Epithelial cell of prostate (primary cell): Measurements from ENCODE around the gene TOMM40.
"Not testable (repeated sequence)": the region's sequence is repeated elsewhere in the genome, so short reads cannot be mapped to it uniquely, and the experiment has no call there.

Source experiments
- DNase-seq: peaks from one replicate; pipeline ENCODE4 v3.0.0-alpha.2; 2011; ENCODE audit warnings: low read depth, low spot score
- H3K27ac ChIP-seq: fragments of 450-650 bp; 2 replicates; pipeline ENCODE4 v1.5.1; 2017; ENCODE audit warnings: mild to moderate bottlenecking

Gene TOMM40

DNA sequence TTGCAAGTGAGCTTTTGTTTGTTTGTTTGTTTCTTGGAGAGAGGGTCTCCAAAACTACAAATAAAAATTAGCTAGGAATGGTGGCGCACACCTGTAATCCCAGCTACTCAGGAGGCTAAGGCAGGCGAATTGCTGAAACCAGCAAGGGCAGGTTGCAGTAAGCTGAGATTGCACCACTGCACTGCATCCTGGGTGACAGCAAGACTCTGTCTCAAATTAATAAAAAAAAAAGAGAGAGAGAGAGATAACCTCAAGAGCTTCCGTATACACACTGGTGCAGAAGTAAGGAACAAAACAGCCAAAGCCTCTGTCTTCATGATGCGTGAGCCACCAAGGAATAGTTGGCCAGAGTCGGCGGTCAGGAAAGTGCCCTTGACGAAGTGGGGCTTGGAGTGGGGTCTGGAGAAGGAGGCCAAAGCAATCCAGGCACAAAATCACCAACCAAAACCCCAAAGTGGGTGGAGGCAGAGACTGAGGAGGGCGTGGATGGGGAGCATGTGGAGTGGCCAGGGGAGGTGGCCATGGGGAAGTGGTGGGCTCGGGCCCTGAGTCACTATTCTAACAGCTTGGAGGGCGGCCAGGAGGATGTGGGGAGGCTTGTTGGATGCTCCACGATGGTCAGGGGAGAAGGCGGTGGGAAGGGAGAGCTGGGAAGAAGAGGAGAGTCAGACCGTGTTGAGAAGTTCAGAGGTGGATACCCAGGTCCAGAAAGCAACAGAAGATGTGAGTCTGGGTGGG lies 21.2 kb upstream of the TOMM40 start:
- no peak overlapping the region for H3K27ac ChIP-seq
- no peak for DNase-seq

DNA sequence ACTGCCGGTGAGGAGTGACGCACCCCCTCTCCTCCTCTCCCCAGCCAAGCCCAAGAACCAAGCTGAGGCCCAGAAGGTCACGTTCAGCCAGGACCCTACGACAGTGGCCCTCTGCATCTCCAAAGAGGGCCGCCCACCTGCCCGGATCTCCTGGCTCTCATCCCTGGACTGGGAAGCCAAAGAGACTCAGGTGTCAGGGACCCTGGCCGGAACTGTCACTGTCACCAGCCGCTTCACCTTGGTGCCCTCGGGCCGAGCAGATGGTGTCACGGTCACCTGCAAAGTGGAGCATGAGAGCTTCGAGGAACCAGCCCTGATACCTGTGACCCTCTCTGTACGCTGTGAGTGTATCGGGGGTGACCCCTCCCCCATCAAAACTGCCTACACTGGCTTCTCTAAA lies 19.2 kb upstream of the TOMM40 start:
- no peak overlapping the region for H3K27ac ChIP-seq
- no peak for DNase-seq

GRCh38 chr19:44872661-44873060 lies 18.4 kb upstream of the TOMM40 start:
- DNase-seq, result no peak
- H3K27ac ChIP-seq, result no peak overlapping the region

DNA sequence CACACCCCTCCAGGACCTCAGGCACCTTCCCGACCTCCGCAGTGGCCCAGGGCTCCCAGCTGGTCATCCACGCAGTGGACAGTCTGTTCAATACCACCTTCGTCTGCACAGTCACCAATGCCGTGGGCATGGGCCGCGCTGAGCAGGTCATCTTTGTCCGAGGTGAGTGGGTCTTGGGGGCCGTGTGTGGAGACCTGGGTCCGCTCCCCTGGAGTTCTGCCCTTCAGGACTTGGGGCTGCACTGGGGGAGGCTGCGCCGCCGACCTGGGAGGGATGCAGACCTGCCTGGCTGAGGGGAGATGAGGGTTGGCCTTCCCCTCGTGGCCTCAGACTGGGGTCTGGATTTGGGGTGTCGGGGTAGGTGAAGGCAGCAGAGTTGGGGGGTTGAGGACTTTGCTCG lies 16.7 kb upstream of the TOMM40 start:
- no peak overlapping the region for H3K27ac ChIP-seq
- DNase-seq, result no peak

GRCh38 chr19:44875666-44876451 lies 15.2 kb upstream of the TOMM40 start:
- H3K27ac ChIP-seq, result peak overlapping the region; percentile 63
- peak; percentile 33 for DNase-seq

- H3K27ac ChIP-seq, result peak overlapping the region; percentile 63
Measured at GRCh38 chr19:44876930-44877535, 14.0 kb upstream of the TOMM40 start.

DNA sequence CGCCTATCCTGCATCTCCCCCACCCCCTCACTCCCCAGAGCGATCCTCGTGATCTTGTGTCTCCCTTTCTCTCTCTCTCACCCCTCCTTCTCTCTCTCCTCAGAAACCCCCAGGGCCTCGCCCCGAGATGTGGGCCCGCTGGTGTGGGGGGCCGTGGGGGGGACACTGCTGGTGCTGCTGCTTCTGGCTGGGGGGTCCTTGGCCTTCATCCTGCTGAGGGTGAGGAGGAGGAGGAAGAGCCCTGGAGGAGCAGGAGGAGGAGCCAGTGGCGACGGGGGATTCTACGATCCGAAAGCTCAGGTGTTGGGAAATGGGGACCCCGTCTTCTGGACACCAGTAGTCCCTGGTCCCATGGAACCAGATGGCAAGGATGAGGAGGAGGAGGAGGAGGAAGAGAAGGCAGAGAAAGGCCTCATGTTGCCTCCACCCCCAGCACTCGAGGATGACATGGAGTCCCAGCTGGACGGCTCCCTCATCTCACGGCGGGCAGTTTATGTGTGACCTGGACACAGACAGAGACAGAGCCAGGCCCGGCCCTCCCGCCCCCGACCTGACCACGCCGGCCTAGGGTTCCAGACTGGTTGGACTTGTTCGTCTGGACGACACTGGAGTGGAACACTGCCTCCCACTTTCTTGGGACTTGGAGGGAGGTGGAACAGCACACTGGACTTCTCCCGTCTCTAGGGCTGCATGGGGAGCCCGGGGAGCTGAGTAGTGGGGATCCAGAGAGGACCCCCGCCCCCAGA lies 12.8 kb upstream of the TOMM40 start:
- DNase-seq, result no peak
- H3K27ac ChIP-seq, result no peak overlapping the region

More at GRCh38 chr19:44876930-44877535, 14.0 kb upstream of the TOMM40 start:
- DNase-seq, result no peak

DNA sequence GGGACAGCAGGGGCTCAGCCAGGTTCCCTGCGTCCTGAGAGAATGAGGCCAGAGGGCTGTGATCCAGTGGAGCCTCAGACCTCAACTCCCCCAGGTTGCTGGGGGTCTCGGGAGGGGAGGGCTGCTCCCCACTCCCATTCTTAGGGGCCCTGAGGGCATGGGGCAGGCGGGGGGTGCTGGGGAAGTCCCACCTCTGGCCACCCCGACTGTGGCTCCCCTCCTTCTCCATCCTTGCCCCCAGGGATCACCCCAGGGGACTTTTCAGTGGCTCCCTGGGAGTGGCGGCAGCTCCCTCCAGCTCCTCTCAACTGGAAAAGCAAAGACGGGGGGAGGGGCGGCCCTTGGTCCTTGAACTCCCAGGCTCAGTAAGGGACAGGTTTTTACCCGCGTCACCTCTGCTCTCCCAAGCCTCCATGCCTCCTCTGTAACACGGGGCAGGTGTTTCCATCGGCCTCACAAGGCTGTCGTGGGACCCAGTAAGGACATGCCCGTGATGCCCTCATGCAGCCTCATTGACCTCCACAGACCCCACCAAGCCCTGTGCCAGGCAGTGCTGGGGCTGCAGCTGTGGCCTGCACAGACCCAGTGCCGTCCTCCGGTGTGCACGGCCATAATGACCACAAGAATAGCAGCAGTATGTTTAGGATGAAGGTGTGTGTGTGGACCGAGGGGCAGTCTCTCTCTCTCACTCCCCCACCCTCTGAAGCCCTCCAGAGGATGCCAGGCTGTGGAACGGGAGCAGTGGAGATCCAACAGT lies 11.6 kb upstream of the TOMM40 start:
- no peak for DNase-seq
- no peak overlapping the region for H3K27ac ChIP-seq

DNA sequence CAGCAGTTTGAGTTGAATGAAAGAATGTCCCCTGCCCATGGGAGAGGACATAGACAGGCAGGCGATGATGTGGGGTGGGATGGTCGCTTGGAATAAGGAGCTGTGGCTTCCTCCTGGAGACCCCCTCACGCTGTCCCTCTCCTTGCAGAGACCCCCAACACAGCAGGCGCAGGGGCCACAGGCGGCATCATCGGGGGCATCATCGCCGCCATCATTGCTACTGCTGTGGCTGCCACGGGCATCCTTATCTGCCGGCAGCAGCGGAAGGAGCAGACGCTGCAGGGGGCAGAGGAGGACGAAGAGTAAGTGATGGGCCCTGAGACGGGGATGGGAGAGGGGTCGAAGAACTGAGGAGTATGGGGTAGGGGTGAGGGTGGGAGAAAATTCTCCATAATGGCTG lies 9.0 kb upstream of the TOMM40 start:
- no peak overlapping the region for H3K27ac ChIP-seq
- DNase-seq, result no peak

GRCh38 chr19:44882619-44883397 lies 8.2 kb upstream of the TOMM40 start:
- not testable (repeated sequence) for DNase-seq, H3K27ac ChIP-seq

DNA sequence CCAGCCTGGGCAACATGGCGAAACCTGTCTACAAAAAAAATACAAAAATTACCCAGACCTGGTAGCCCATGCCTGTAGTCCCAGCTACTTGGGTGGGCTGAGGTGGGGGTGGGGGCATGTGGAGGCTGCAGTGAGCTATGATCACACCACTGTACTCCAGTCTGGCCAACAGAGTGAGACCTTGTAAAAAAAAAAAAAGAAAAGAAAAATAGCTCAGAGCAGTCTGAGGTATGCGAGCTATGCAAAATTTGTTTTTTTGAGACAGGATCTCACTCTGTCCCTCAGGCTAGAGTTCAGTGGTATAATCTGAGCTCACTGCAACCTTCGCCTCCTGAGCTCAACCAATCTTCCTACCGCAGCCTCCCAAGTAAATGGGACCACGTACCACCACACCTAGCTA lies 7.1 kb upstream of the TOMM40 start:
- H3K27ac ChIP-seq, result no peak overlapping the region
- DNase-seq, result no peak

DNA sequence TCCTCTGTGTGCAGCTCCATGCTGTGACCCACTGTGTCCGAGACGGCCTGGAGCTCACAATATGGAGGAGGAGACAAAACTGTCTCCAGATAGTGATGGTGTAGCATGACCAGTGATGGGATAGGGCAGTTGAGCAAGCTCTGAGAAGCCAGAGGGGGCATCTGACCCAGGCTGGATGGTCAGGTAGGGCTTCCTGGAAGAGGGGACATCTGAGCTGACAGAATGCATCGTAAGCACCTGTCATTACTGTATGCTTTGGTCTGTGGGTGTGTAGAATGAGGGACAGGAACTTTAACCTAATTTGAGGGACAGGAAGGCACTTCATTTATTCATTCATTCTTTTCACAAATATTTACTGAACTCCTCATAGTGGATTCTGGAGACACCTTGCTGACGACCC lies 6.5 kb upstream of the TOMM40 start:
- DNase-seq, result no peak
- H3K27ac ChIP-seq, result no peak overlapping the region

DNA sequence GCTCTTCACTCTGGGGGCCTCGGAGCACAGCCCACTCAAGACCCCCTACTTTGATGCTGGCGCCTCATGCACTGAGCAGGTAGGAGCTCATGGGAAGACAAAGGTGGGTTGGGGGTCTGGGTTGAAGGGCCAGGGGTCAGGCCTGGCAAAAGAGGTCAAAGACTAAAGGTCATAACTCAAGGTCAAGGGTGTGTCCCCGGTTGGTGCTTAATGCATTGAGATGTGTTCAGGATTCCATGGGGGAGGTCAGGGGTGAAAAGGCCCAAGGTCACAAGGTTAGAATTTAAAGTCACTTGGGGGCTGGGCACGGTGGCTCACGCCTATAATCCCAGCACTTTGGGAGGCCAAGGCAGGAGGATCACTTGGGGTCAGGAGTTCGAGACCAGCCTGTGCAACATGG lies 4.9 kb upstream of the TOMM40 start:
- H3K27ac ChIP-seq, result no peak overlapping the region
- no peak for DNase-seq

- H3K27ac ChIP-seq, result no peak overlapping the region
- DNase-seq, result no peak
Measured at GRCh38 chr19:44887648-44888047, 3.4 kb upstream of the TOMM40 start.

DNA sequence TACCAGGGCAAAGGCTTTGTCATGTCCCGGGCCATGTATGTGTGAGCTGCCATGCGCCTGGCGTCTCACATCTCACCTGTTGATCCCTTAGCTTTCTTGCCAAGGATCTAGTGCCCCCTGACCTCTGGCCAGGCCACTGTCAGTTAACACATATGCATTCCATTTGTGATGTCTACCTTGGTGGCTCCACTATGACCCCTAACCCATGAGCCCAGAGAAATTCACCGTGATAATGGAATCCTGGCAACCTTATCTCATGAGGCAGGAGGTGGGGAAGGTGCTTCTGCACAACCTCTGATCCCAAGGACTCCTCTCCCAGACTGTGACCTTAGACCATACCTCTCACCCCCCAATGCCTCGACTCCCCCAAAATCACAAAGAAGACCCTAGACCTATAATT lies 2.7 kb upstream of the TOMM40 start:
- H3K27ac ChIP-seq, result not testable (repeated sequence)

DNA sequence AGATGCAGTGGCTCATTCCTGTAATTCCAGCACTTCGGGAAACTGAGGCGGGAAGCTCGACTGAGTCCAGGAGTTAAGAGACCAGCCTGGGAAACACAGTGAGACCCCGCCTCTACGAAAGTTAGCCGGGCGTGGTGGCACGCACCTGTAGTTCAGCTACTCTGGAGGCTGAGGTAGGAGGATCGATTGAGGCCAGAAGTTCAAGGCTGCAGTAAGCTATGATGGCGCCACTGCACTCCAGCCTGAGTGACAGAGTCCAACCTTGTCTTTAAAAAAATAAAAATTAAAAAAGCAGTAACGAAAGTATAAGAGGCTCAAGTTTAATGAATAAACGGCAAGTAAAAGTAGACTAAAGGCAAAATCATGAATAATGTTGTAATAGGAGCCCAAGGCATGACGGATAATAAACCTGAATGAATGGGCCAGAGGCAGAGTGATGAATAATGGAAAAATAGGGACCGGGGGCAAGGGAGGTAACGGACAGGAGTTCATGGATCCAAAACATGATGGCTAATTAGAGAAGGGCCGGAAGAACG lies 1.2 kb upstream of the TOMM40 start:
- DNase-seq, result no peak

More for the DNA sequence above, 2.7 kb upstream of the TOMM40 start:
- not testable (repeated sequence) for DNase-seq

GRCh38 chr19:44890366-44891015 lies 563 bp upstream of the TOMM40 start:
- peak; percentile 99 for DNase-seq

More for the DNA sequence above, 1.2 kb upstream of the TOMM40 start:
- peak overlapping the region; percentile 91 for H3K27ac ChIP-seq

GRCh38 chr19:44892932-44893331 lies 1.9 kb downstream of the TOMM40 start:
- no peak for DNase-seq
- H3K27ac ChIP-seq, result no peak overlapping the region

More at GRCh38 chr19:44890366-44891015, 563 bp upstream of the TOMM40 start:
- peak overlapping the region; percentile 91 for H3K27ac ChIP-seq
